Keratinocyte (primary cell): ENCODE data around the gene RHBDF1.

Experiments
- CTCF ChIP-seq, 3 experiments: IDR thresholded peaks in 1 of 3; conservative IDR thresholded peaks in 1 of 3; optimal IDR thresholded peaks in 1 of 3; 2 replicates in 2 of 3; 3 replicates in 1 of 3; pipeline versions ENCODE3 to v1.5.1; 2011; ENCODE audit warnings: low read length in 3 of 3, mild to moderate bottlenecking in 3 of 3, moderate library complexity in 2 of 3, control low read depth in 1 of 3, inconsistent platforms in 1 of 3; ENCODE audit not compliant: insufficient read depth in 2 of 3; ENCODE audit errors: extremely low read depth in 1 of 3
- EZH2 ChIP-seq: IDR thresholded peaks from one replicate; pipeline ENCODE4 v1.6.1; 2012; ENCODE audit warnings: inconsistent platforms, mild to moderate bottlenecking, low read length, moderate library complexity

- TF ChIP-seq CTCF (optimal IDR thresholded peaks at IDR 0.05 in 1 of 3, IDR thresholded peaks at IDR 0.05 in 1 of 3, conservative IDR thresholded peaks at IDR 0.05 in 1 of 3; ENCODE audit: extremely low read depth in 1 of 3, insufficient read depth in 2 of 3, low read length in 3 of 3) (no peak), EZH2 (no peak)
Measured at GRCh38 chr16:47234-47633, 25.2 kb downstream of the RHBDF1 start.
